Ascending aorta (tissue), 2 donors: ENCODE data around the gene SORCS2. TPM values are rescaled to one million over a fixed set of nuclear protein-coding genes. Genes with fewer than 3 reads are reported as not detected.

Experiments
- DNase-seq, 2 donors: peaks; one replicate each; pipeline ENCODE4 v3.0.0-alpha.2; 2019; ENCODE audit warnings: low spot score in 2 of 2
- H3K27ac ChIP-seq, 2 donors: fragments of 200-600 bp; sonication (generic); one replicate each; pipeline ENCODE4 v1.5.1; 2016 to 2017; ENCODE audit warnings: mild to moderate bottlenecking in 1 of 2
- H3K27me3 ChIP-seq: fragments of 200-600 bp; sonication (generic); one replicate; pipeline ENCODE4 v1.5.1; 2017
- H3K36me3 ChIP-seq, 2 donors: fragments of 200-600 bp; sonication (generic); one replicate each; pipeline ENCODE4 v1.5.1; 2016
- H3K4me1 ChIP-seq, 2 donors: fragments of 200-600 bp; sonication (generic); one replicate each; pipeline ENCODE4 v1.5.1; 2016 to 2017; ENCODE audit warnings: mild to moderate bottlenecking in 1 of 2
- H3K4me3 ChIP-seq, 2 donors: fragments of 200-600 bp; sonication (generic); one replicate each; pipeline ENCODE4 v1.5.1; 2016 to 2017; ENCODE audit warnings: mild to moderate bottlenecking in 1 of 2
- H3K9me3 ChIP-seq, 2 donors: fragments of 200-600 bp; sonication (generic); one replicate each; pipeline ENCODE4 v1.5.1; 2016
- intact Hi-C: fragments of 100-400 bp; cut with DNase I; formaldehyde crosslinking; loops from one replicate; pipeline ENCODE4 v1.15.1; 2023
- total RNA-seq: library from RNA; depleted of rRNA; stranded (reverse); fragments of >200 nt; gene quantifications from one replicate; pipeline ENCODE4 v1.1.0, GENCODE V29; 2016
- TF ChIP-seq, protein P1 (sequence below), 3 experiments: fragments of 200-600 bp in 2 of 3; fragments of 450-650 bp in 1 of 3; sonication (generic) in 2 of 3; IDR thresholded peaks; one replicate each; pipeline ENCODE4 v1.5.1; 2016 to 2019; ENCODE audit warnings: antibody characterized with exemption in 3 of 3, mild to moderate bottlenecking in 1 of 3, moderate library complexity in 1 of 3

Gene SORCS2
- total RNA-seq, 1 donor from 2014 or later = 0.32 TPM

DNA sequence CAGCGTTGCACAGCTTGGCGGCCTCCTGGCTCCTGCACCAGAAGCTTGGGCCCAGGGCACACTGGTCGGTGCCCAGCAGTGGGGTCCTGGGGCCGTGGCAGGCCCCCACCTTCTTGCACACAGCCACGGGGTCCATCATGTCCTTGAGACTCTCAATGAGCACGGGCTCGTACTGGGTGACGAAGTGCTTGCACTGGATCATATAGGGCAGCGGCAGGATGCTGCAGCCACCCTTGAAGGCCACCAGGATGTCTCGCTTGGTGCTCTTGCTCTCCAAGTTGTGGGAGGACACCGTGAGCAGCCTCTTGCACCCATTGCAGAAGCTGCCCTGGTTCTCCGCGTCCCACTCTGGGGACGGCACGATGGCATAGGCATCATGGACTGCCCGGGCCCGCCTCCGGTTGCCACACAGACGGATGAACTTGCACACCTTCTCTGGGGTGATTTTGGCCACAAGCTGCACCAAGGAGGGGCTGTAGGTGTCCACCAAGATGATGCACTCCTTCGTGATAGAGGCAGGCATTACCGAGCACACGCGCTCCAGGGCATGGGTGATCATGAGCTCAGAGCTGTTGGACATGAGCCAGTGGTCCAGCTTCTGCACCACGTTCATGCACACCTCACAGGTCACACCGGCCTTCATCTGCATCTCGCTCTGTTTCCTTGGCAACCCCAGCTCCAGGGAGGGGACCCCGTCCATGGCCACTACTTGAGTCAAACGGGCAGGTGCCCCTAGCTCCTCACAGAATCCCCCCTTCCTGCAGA is 241.2 kb downstream of the SORCS2 start:
- intact Hi-C loops = no loop called here
- Histone ChIP-seq H3K36me3 (no peaks in the 10 kb centered on the region), H3K27ac (no peak overlapping the region), H3K4me3 (no peak overlapping the region), H3K9me3 (no peaks in the 10 kb centered on the region), H3K4me1 (no peaks in the 10 kb centered on the region), H3K27me3 (no peaks in the 10 kb centered on the region)
- no peak for DNase-seq
- TF ChIP-seq, protein P1, sequence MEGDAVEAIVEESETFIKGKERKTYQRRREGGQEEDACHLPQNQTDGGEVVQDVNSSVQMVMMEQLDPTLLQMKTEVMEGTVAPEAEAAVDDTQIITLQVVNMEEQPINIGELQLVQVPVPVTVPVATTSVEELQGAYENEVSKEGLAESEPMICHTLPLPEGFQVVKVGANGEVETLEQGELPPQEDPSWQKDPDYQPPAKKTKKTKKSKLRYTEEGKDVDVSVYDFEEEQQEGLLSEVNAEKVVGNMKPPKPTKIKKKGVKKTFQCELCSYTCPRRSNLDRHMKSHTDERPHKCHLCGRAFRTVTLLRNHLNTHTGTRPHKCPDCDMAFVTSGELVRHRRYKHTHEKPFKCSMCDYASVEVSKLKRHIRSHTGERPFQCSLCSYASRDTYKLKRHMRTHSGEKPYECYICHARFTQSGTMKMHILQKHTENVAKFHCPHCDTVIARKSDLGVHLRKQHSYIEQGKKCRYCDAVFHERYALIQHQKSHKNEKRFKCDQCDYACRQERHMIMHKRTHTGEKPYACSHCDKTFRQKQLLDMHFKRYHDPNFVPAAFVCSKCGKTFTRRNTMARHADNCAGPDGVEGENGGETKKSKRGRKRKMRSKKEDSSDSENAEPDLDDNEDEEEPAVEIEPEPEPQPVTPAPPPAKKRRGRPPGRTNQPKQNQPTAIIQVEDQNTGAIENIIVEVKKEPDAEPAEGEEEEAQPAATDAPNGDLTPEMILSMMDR (IDR thresholded peaks at IDR 0.05) = no peak

DNA sequence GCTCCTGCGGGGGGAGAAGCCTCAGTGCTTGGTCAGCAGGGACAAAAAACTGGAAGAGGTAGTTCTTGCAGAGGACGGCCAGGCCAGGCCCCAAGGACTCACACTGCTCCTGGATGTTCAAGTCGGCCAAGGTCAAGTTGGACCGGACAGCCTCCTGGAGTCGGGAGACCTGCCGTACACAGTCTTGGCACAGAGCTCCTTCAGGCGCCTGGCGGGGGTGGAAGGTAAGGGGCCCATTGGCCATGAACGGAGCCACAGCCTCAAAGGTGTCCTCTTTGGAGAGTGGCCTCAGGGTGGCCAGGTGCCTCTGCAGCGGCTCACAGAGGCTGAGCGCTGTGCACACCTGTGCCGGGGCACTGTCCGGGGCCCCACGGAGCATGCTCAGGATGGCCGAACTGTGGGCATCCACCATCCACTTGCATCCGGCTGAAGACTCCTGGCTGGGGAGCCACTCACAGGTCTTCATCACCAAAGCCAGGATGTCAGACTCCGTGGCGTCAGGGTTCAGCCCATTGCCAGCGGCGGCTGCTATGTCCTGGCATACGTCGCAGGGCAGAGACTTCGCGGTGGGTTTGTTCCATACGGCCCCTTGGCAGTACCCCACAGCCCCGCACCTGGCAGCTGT is 241.9 kb downstream of the SORCS2 start:
- peaks cover 0 to 3% of the 10 kb centered on the region in 2 donors for H3K9me3 ChIP-seq
- no peaks in the 10 kb centered on the region for H3K27me3 ChIP-seq
- no peak overlapping the region for H3K27ac ChIP-seq
- H3K4me3 ChIP-seq = no peak overlapping the region
- intact Hi-C loops = no loop called here
- no peaks in the 10 kb centered on the region for H3K4me1 ChIP-seq
- no peak for DNase-seq
- no peaks in the 10 kb centered on the region for H3K36me3 ChIP-seq
- TF ChIP-seq, protein P1 (IDR thresholded peaks at IDR 0.05) = no peak

- intact Hi-C loops = no loop called here
- TF ChIP-seq, protein P1 (IDR thresholded peaks at IDR 0.05) = no peak
- Histone ChIP-seq H3K36me3 (no peaks in the 10 kb centered on the region), H3K27ac (no peak within 1 kb of the TSS), H3K4me1 (no peaks in the 10 kb centered on the region), H3K9me3 (peaks cover 0 to 3% of the 10 kb centered on the region in 2 donors), H3K4me3 (no peak within 1 kb of the TSS), H3K27me3 (no peaks in the 10 kb centered on the region)
- DNase-seq = no peak
Measured at GRCh38 chr4:7434766-7435150, 242.4 kb downstream of the SORCS2 start, which contains the start of gene PSAPL1. PSAPL1 (minus strand) TSS chr4:7434930; CDS start chr4:7434879, 51 bp downstream.

DNA sequence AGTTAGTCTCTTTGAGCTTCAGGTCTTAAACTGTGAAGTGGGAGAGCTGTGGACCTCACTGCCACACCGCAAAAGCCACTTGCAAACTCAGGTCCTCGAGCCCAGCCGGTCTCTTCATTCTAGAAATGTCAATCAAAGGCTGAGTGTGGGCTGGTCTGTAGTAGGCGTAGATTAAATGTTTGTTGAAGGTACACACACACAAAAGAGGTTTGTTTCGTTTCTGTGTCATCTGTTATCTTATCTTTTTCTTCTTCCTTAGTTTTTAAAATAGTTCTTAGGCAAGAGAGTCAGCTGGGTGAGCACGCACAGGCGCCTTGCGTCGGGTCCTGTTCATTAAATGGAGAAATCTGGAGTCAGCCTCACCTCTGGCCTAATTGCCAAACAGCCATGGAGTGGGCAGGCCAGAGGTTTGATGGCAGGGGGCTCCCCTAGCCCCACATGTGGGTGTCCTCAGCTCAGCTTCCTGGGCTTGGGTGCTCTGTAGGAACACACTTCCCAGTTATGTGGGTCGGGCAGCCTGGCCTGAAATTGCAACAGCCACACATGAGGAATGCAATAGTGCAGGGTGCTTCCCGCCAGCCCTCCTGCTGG is 243.2 kb downstream of the SORCS2 start:
- Histone ChIP-seq H3K27ac (no peak overlapping the region), H3K27me3 (no peaks in the 10 kb centered on the region), H3K9me3 (peaks cover 0 to 3% of the 10 kb centered on the region in 2 donors), H3K4me3 (no peak overlapping the region), H3K36me3 (no peaks in the 10 kb centered on the region), H3K4me1 (no peaks in the 10 kb centered on the region)
- TF ChIP-seq, protein P1 (IDR thresholded peaks at IDR 0.05) = no peak
- intact Hi-C loops = no loop called here
- no peak for DNase-seq

DNA sequence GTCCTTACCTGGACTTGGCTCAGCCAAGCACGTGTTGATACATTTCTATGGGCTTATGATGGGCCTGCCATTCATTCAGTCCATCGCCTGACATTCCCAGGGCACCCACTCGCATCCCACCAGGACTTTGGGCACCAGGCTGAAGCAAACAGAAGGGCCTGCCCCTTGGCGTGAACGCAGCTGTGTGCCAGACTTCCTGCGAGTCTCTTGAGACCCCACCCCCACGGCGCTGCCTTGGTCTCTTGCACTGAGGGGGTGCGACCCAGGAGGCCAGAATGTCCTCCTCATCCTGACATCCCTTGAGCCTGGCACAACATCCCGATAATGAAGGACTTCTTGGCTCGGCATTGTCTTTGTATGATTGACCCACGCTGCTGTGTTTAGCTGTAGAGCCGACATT is 243.9 kb downstream of the SORCS2 start:
- TF ChIP-seq, protein P1 (IDR thresholded peaks at IDR 0.05) = no peak
- Histone ChIP-seq H3K27ac (no peak overlapping the region), H3K4me3 (no peak overlapping the region), H3K36me3 (no peaks in the 10 kb centered on the region), H3K4me1 (no peaks in the 10 kb centered on the region), H3K9me3 (peaks cover 0 to 3% of the 10 kb centered on the region in 2 donors), H3K27me3 (no peaks in the 10 kb centered on the region)
- DNase-seq = no peak
- intact Hi-C loops = no loop called here
